Colonic mucosa (tissue), 4 donors: ENCODE data around the gene MINPP1. TPM values are rescaled to one million over a fixed set of nuclear protein-coding genes. Genes with fewer than 3 reads are reported as not detected.

Experiments used
- DNase-seq: peaks from one replicate; pipeline ENCODE4 v3.0.0-alpha.2; 2020
- H3K27ac ChIP-seq: fragments of 200-600 bp; one replicate; pipeline ENCODE4 v1.8.0; 2021
- H3K27me3 ChIP-seq: fragments of 200-600 bp; one replicate; pipeline ENCODE4 v1.8.0; 2021
- H3K36me3 ChIP-seq: fragments of 200-600 bp; one replicate; pipeline ENCODE4 v1.8.0; 2021
- H3K4me1 ChIP-seq: fragments of 200-600 bp; one replicate; pipeline ENCODE4 v1.8.0; 2021; ENCODE audit warnings: mild to moderate bottlenecking
- H3K4me3 ChIP-seq: fragments of 200-600 bp; one replicate; pipeline ENCODE4 v1.8.0; 2021
- H3K9ac ChIP-seq, 2 donors: one replicate each; pipeline ENCODE4 v1.7.0; 2013; ENCODE audit warnings: control low read depth in 2 of 2, low read depth in 2 of 2, low read length in 2 of 2
- H3K9me3 ChIP-seq: fragments of 200-600 bp; one replicate; pipeline ENCODE4 v1.8.0; 2021
- intact Hi-C: fragments of 100-400 bp; cut with DNase I; formaldehyde crosslinking; loops from one replicate; pipeline ENCODE4 v1.14.1; 2022
- total RNA-seq, 2 donors: library from RNA; stranded (reverse); fragmentation: NEBNext Ultra II Directional in 1 of 2; extraction: Animal tissue kit (Norgen Biotek cat#: 25700) in 1 of 2; gene quantifications; one replicate each; pipeline ENCODE4 v1.2.1, GENCODE V29; 2021
- TF ChIP-seq, protein P1 (sequence below): fragments of 200-600 bp; IDR thresholded peaks from one replicate; pipeline ENCODE4 v1.8.0; 2022; ENCODE audit warnings: antibody characterized with exemption, mild to moderate bottlenecking
- donor health status: healthy.
- donor health status: DM: no; HTN: no; CAD: no.
- donor health status: DM: no; HTN: no; CAD: no.

MINPP1 gene
- total RNA-seq, 2 donors from 2014 or later = 19.7 to 24.0 TPM

DNA sequence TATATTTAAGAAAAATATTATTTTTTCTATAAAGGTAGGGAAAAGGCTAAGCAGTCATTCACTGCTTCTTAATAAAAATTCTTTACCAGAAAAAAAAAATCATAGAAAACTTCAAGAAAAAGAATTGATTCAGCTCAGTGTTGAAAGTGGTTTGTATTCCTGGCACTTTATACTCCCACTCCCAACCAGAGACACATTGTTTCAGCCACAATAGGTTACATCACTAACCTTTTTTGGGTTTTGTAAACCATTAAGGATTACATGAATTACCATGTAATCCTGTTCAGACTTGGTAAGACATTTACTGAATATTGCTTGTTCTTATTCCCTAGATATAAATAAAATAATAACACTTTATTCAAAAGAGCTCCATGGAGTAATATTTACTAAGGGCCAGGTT, 46.6 kb downstream of the MINPP1 start:
- Histone ChIP-seq H3K4me3 (no peak overlapping the region), H3K27me3 (no peaks in the 10 kb centered on the region), H3K9me3 (no peaks in the 10 kb centered on the region), H3K27ac (no peak overlapping the region), H3K9ac (no peak overlapping the region), H3K4me1 (no peaks in the 10 kb centered on the region), H3K36me3 (no peaks in the 10 kb centered on the region)
- TF ChIP-seq, protein P1, sequence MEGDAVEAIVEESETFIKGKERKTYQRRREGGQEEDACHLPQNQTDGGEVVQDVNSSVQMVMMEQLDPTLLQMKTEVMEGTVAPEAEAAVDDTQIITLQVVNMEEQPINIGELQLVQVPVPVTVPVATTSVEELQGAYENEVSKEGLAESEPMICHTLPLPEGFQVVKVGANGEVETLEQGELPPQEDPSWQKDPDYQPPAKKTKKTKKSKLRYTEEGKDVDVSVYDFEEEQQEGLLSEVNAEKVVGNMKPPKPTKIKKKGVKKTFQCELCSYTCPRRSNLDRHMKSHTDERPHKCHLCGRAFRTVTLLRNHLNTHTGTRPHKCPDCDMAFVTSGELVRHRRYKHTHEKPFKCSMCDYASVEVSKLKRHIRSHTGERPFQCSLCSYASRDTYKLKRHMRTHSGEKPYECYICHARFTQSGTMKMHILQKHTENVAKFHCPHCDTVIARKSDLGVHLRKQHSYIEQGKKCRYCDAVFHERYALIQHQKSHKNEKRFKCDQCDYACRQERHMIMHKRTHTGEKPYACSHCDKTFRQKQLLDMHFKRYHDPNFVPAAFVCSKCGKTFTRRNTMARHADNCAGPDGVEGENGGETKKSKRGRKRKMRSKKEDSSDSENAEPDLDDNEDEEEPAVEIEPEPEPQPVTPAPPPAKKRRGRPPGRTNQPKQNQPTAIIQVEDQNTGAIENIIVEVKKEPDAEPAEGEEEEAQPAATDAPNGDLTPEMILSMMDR = no peak
- intact Hi-C loops = no loop called here
- no peak for DNase-seq

DNA sequence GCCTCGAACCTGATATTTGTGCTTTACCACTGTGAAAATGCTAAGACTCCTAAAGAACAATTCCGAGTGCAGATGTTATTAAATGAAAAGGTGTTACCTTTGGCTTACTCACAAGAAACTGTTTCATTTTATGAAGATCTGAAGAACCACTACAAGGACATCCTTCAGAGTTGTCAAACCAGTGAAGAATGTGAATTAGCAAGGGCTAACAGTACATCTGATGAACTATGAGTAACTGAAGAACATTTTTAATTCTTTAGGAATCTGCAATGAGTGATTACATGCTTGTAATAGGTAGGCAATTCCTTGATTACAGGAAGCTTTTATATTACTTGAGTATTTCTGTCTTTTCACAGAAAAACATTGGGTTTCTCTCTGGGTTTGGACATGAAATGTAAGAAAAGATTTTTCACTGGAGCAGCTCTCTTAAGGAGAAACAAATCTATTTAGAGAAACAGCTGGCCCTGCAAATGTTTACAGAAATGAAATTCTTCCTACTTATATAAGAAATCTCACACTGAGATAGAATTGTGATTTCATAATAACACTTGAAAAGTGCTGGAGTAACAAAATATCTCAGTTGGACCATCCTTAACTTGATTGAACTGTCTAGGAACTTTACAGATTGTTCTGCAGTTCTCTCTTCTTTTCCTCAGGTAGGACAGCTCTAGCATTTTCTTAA, 47.7 kb downstream of the MINPP1 start:
- Histone ChIP-seq H3K4me3 (no peak overlapping the region), H3K36me3 (no peaks in the 10 kb centered on the region), H3K4me1 (no peaks in the 10 kb centered on the region), H3K27me3 (no peaks in the 10 kb centered on the region), H3K9me3 (no peaks in the 10 kb centered on the region), H3K9ac (no peak overlapping the region), H3K27ac (no peak overlapping the region)
- TF ChIP-seq, protein P1 = no peak
- no peak for DNase-seq
- intact Hi-C loops = no loop called here

DNA sequence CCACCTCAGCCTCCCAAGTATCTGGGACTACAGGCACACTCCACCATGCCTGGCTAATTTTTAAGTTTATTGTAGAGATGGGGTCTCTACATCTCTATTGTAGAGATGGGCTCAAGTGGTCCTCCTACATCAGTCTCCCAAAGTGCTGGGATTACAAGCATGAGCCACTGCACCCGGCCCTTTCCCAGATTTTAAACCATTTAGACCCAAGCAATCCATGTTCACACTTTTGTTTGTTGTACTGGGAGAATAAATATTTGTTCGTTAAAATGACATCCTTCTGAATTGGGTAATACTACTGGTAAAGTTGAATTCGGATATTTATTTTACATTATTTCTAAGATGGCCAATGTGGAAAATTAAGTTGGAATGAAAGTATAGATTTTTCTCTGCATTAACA, 52.7 kb downstream of the MINPP1 start:
- H3K9ac ChIP-seq = no peak overlapping the region
- no peak overlapping the region for H3K27ac ChIP-seq
- H3K36me3 ChIP-seq = no peaks in the 10 kb centered on the region
- intact Hi-C loops = no loop called here
- H3K4me1 ChIP-seq = peaks cover 8% of the 10 kb centered on the region
- TF ChIP-seq, protein P1 = no peak
- DNase-seq = no peak
- H3K9me3 ChIP-seq = no peaks in the 10 kb centered on the region
- H3K4me3 ChIP-seq = no peak overlapping the region
- no peaks in the 10 kb centered on the region for H3K27me3 ChIP-seq

DNA sequence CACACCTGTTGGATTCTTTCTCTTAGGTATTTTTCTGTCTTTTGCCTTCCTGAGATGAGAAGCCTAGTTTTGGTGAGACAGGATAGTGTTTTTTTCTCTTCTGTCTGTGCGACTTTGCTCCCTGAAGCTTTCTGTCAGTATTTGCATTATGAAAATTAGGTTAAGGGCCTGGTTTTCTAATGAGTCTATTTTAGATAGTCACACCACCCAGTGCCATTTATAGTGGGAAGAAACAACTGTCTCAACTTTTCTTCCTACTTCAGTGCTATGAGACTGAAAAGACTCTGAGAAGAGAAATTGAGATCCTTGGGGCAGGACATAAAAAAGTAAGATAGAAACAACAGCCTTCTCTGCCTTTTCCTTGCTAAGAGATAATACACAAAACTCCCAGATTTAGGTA, 53.6 kb downstream of the MINPP1 start:
- no peak for DNase-seq
- TF ChIP-seq, protein P1 = no peak
- no peaks in the 10 kb centered on the region for H3K9me3 ChIP-seq
- peaks cover 8% of the 10 kb centered on the region for H3K4me1 ChIP-seq
- H3K4me3 ChIP-seq = no peak overlapping the region
- H3K27me3 ChIP-seq = no peaks in the 10 kb centered on the region
- H3K36me3 ChIP-seq = no peaks in the 10 kb centered on the region
- H3K9ac ChIP-seq = no peak overlapping the region
- intact Hi-C loops = no loop called here
- no peak overlapping the region for H3K27ac ChIP-seq

DNA sequence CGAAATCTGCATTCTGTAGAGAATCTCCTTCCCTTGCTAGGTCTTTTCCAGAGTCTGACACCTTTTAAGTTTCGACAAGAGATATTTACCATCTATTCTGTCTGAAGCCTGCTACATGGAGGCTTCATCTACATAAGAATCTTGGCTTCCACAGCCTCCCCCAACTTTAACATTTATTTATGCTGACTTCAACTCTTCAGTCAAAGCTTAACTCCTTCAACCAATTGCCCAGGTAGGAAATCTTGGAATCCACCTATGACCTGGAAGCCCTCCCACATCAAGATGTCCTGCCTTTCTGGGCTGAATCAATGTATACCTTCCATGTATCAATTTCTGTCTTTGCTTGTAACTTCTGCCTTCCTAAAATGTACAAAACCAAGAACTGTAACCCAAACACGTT, 54.7 kb downstream of the MINPP1 start:
- Histone ChIP-seq H3K9me3 (no peaks in the 10 kb centered on the region), H3K4me1 (peaks cover 8% of the 10 kb centered on the region), H3K9ac (no peak overlapping the region), H3K4me3 (no peak overlapping the region), H3K36me3 (no peaks in the 10 kb centered on the region), H3K27ac (no peak overlapping the region), H3K27me3 (no peaks in the 10 kb centered on the region)
- no peak for DNase-seq
- TF ChIP-seq, protein P1 = no peak
- intact Hi-C loops = no loop called here
